NCI-H2227 (cell line): ENCODE results near the gene PRAC1.
"Not testable (repeated sequence)": the region's sequence is repeated elsewhere in the genome, so short reads cannot be mapped to it uniquely, and the experiment has no call there.

Source experiments
- DNase-seq: peaks from one replicate; lab custom pipeline; 2025; ENCODE audit not compliant: unreplicated experiment; lab: John Stamatoyannopoulos, UW

Gene PRAC1

GRCh38 chr17:48727415-48728175 lies 5.3 kb upstream of the PRAC1 start:
- no peak for DNase-seq

GRCh38 chr17:48726916-48727286 lies 4.6 kb upstream of the PRAC1 start:
- no peak for DNase-seq

- no peak for DNase-seq
Observed at GRCh38 chr17:48726114-48726915, 4.0 kb upstream of the PRAC1 start.

GRCh38 chr17:48725288-48726064 lies 3.2 kb upstream of the PRAC1 start:
- DNase-seq, result no peak

GRCh38 chr17:48725004-48725287 lies 2.6 kb upstream of the PRAC1 start:
- no peak for DNase-seq

GRCh38 chr17:48724251-48725003 lies 2.1 kb upstream of the PRAC1 start:
- peak; percentile 85 for DNase-seq

- no peak for DNase-seq
Observed at GRCh38 chr17:48723423-48724250, 1.3 kb upstream of the PRAC1 start.

GRCh38 chr17:48722915-48723422 lies 651 bp upstream of the PRAC1 start, which contains the start of gene PRAC2:
Gene PRAC2, plus strand, starts transcription at chr17:48723185. Its CDS starts 1,226 bp downstream, at chr17:48724411.
- DNase-seq, result no peak

GRCh38 chr17:48721009-48721402 lies 1.3 kb downstream of the PRAC1 start:
- DNase-seq, result no peak

- no peak for DNase-seq
Observed at GRCh38 chr17:48720266-48721008, 1.9 kb downstream of the PRAC1 start.

GRCh38 chr17:48719642-48720265 lies 2.6 kb downstream of the PRAC1 start:
- no peak for DNase-seq

GRCh38 chr17:48718761-48719641 lies 3.3 kb downstream of the PRAC1 start:
- DNase-seq, result peak; percentile 38

GRCh38 chr17:48718227-48718760 lies 4.0 kb downstream of the PRAC1 start:
- DNase-seq, result no peak

- no peak for DNase-seq
Observed at GRCh38 chr17:48717367-48718226, 4.7 kb downstream of the PRAC1 start.

GRCh38 chr17:48716549-48716948 lies 5.8 kb downstream of the PRAC1 start:
- not testable (repeated sequence) for DNase-seq
